ENCODE data around the gene SIRPB2. TPM values are rescaled to one million over a fixed set of nuclear protein-coding genes. Genes with fewer than 3 reads are reported as not detected.

Gene SIRPB2
- total RNA-seq, 2 experiments from 2014 or later: not detected

DNA sequence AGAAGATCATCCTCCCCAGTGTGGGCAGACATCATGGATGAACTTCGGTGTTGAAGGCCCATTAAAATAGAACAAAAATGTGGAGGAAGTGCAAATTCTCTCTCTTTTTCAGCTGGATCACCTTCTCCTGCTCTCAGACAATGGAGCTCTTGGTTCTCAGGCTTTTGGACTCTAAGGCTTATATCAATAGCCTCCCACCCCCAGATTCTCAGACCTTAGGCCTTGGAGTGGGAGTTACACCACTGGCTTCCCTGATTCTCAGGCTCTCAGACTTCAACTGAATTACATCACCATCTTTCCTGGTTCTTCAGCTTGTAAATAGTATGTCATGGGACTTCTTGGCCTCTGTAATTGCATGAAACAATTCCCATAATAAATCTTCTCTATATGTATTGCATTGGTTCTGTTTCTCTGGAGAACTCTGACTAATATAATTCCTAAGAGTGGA, 61.2 kb downstream of the SIRPB2 start:
- no TSS peak for BruUV-seq (replicated peaks)
- no peaks in the 10 kb centered on the region for H3K79me2 ChIP-seq (ENCODE audit: insufficient read depth, low read depth, low read length)
- ChIA-PET POLR2A (no interaction called here), CTCF (ENCODE audit: unreplicated experiment) (no interaction called here)
- H3K27ac ChIP-seq (ENCODE audit: low read depth, low read length, poor library complexity, severe bottlenecking): no peak overlapping the region
- H3K4me3 ChIP-seq (ENCODE audit: low read depth, low read length, poor library complexity, severe bottlenecking): no peak overlapping the region
- H3K9me3 ChIP-seq (ENCODE audit: low read length): no peaks in the 10 kb centered on the region; the same call in 1 of the 2 replicates
- no peak for DNase-seq (ENCODE audit: low spot score)
- no peak overlapping the region for H3K4me2 ChIP-seq (ENCODE audit: low read length)
- H3K9me2 ChIP-seq (ENCODE audit: insufficient read depth, low read length): no peaks in the 10 kb centered on the region
- intact Hi-C loops (cut with micrococcal nuclease; ENCODE audit: unreplicated experiment): no loop called here
- TF ChIP-seq, protein P1, sequence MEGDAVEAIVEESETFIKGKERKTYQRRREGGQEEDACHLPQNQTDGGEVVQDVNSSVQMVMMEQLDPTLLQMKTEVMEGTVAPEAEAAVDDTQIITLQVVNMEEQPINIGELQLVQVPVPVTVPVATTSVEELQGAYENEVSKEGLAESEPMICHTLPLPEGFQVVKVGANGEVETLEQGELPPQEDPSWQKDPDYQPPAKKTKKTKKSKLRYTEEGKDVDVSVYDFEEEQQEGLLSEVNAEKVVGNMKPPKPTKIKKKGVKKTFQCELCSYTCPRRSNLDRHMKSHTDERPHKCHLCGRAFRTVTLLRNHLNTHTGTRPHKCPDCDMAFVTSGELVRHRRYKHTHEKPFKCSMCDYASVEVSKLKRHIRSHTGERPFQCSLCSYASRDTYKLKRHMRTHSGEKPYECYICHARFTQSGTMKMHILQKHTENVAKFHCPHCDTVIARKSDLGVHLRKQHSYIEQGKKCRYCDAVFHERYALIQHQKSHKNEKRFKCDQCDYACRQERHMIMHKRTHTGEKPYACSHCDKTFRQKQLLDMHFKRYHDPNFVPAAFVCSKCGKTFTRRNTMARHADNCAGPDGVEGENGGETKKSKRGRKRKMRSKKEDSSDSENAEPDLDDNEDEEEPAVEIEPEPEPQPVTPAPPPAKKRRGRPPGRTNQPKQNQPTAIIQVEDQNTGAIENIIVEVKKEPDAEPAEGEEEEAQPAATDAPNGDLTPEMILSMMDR (conservative IDR thresholded peaks at IDR 0.05; ENCODE audit: low read length): no peak
- TF ChIP-seq EZH2phosphoT487 (IDR thresholded peaks at IDR 0.05; ENCODE audit: borderline replicate concordance, low read depth, low read length): no peak
- no peak overlapping the region for H2AFZ ChIP-seq (ENCODE audit: low read length)
- peaks cover 24% of the 10 kb centered on the region for H3K4me1 ChIP-seq (ENCODE audit: insufficient read depth, low read length, poor library complexity, severe bottlenecking)
- peaks cover 5% of the 10 kb centered on the region; the same call in 1 of the 2 replicates for H3K36me3 ChIP-seq (ENCODE audit: insufficient read depth, low read length)
- no peaks in the 10 kb centered on the region for H4K20me1 ChIP-seq (ENCODE audit: insufficient read depth, low read length)

DNA sequence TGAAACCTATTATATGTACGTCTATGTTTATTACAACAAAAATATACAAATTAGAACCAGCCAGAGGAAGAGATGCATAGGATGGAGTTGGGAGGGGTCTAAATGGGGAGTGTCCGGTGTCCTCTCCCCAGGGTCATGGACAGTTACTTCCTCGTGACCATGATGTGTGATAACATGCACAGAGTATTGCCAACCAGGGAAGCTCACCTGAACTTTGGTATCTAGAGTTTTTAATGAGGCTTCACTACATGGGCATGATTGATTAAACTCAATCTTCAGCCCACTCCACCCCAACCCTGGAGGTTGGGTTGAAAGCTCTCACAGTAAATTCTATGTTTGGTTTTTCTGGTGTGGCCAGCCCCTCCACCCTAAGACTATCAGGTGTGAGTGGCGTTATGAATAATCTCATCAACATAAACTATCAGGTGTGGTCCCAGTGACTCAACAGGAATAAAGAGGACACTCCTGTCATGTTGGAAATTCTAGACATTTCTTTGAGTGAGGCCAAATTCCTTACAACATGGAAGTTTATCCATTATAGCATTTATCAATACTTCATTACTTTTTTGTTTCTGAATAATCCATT, 62.0 kb downstream of the SIRPB2 start:
- H4K20me1 ChIP-seq (ENCODE audit: insufficient read depth, low read length): no peaks in the 10 kb centered on the region
- H2AFZ ChIP-seq (ENCODE audit: low read length): no peak overlapping the region
- no peak for DNase-seq (ENCODE audit: low spot score)
- H3K27ac ChIP-seq (ENCODE audit: low read depth, low read length, poor library complexity, severe bottlenecking): no peak overlapping the region
- H3K79me2 ChIP-seq (ENCODE audit: insufficient read depth, low read depth, low read length): no peaks in the 10 kb centered on the region
- CTCF ChIA-PET (ENCODE audit: unreplicated experiment): no interaction called here
- intact Hi-C loops (cut with micrococcal nuclease; ENCODE audit: unreplicated experiment): no loop called here
- POLR2A ChIA-PET: no interaction called here
- H3K9me3 ChIP-seq (ENCODE audit: low read length): no peaks in the 10 kb centered on the region
- H3K9me2 ChIP-seq (ENCODE audit: insufficient read depth, low read length): no peaks in the 10 kb centered on the region
- TF ChIP-seq, protein P1 (conservative IDR thresholded peaks at IDR 0.05; ENCODE audit: low read length): no peak
- no peak for TF ChIP-seq EZH2phosphoT487 (IDR thresholded peaks at IDR 0.05; ENCODE audit: borderline replicate concordance, low read depth, low read length)
- no TSS peak for BruUV-seq (replicated peaks)
- peaks cover 5% of the 10 kb centered on the region; the same call in 1 of the 2 replicates for H3K36me3 ChIP-seq (ENCODE audit: insufficient read depth, low read length)
- H3K4me3 ChIP-seq (ENCODE audit: low read depth, low read length, poor library complexity, severe bottlenecking): no peak overlapping the region
- H3K4me2 ChIP-seq (ENCODE audit: low read length): no peak overlapping the region
- peaks cover 16% of the 10 kb centered on the region for H3K4me1 ChIP-seq (ENCODE audit: insufficient read depth, low read length, poor library complexity, severe bottlenecking)

DNA sequence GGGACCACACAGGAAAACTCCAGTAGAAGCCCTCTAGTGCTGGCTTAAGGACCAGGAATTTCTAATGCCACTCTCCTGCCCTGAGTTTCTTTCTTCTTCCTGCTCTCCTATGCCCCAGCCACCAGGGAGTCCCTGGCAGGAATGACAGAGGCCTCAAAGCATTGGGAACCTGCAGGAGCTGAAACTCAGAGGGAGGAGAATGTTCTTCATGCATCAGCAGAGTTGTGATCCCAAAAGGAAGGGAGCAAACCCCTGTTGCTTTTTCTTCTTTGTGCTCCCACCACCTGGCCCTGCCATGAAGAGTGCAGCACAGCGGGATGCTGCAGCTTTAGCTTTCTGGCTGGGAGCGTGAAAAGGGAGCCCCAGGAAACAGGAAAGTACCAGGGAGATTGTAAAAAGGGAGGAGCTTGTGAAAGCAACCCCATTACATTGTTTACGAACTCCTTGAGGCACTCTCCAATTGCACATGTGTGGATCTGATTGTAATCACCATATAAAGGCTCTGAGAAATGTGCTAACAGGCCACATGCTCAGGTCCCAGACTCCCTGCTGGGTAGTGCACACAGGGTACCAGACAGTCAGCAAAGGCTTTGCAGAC, 63.7 kb downstream of the SIRPB2 start:
- ChIA-PET POLR2A (interaction anchor here (2.1 kb wide), 1 partner anchor 10 kb away, joined by 6 read pairs; no protein-coding TSS in a partner anchor), CTCF (ENCODE audit: unreplicated experiment) (no interaction called here)
- DNase-seq (ENCODE audit: low spot score): no peak
- intact Hi-C loops (cut with micrococcal nuclease; ENCODE audit: unreplicated experiment): no loop called here
- no peaks in the 10 kb centered on the region for H3K36me3 ChIP-seq (ENCODE audit: insufficient read depth, low read length)
- H3K9me2 ChIP-seq (ENCODE audit: insufficient read depth, low read length): no peaks in the 10 kb centered on the region
- TF ChIP-seq, protein P1 (conservative IDR thresholded peaks at IDR 0.05; ENCODE audit: low read length): no peak
- no peak for TF ChIP-seq EZH2phosphoT487 (IDR thresholded peaks at IDR 0.05; ENCODE audit: borderline replicate concordance, low read depth, low read length)
- no peaks in the 10 kb centered on the region for H3K79me2 ChIP-seq (ENCODE audit: insufficient read depth, low read depth, low read length)
- H3K4me2 ChIP-seq (ENCODE audit: low read length): no peak overlapping the region
- H2AFZ ChIP-seq (ENCODE audit: low read length): no peak overlapping the region
- H3K27ac ChIP-seq (ENCODE audit: low read depth, low read length, poor library complexity, severe bottlenecking): no peak overlapping the region
- peaks cover 15% of the 10 kb centered on the region for H3K4me1 ChIP-seq (ENCODE audit: insufficient read depth, low read length, poor library complexity, severe bottlenecking)
- H3K9me3 ChIP-seq (ENCODE audit: low read length): no peaks in the 10 kb centered on the region
- BruUV-seq (replicated peaks): no TSS peak
- H4K20me1 ChIP-seq (ENCODE audit: insufficient read depth, low read length): no peaks in the 10 kb centered on the region
- H3K4me3 ChIP-seq (ENCODE audit: low read depth, low read length, poor library complexity, severe bottlenecking): no peak overlapping the region

Measured in OCI-LY7 (cell line).